Measurements from ENCODE around the gene RNU5B-1.
"Not testable (repeated sequence)": the region's sequence is repeated elsewhere in the genome, so short reads cannot be mapped to it uniquely, and the experiment has no call there.

RNU5B-1 gene

DNA sequence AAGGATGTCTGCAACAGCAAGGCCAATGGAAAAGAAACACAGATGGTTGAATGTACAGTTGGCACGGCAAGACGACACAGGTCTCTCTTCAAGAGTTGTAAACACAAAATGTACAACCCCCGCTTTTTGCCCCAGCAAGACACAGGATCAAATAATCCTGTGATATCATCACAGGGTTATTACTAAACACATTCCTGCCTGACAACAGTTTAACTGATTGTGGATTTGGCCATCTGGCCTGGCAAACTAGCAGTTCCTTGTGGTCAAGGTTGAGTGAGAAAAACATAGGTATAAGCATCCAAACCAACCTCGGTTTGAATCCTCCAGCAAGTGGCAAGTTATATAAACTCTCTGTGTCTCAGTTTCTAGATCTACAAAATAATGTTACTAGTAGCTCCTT is 41.2 kb upstream of the RNU5B-1 start:
- no peak for DNase-seq (ENCODE audit: low read depth)
- H3K4me3 ChIP-seq (ENCODE audit: low read depth, low read length), result no peak overlapping the region
- TF ChIP-seq, protein P1, sequence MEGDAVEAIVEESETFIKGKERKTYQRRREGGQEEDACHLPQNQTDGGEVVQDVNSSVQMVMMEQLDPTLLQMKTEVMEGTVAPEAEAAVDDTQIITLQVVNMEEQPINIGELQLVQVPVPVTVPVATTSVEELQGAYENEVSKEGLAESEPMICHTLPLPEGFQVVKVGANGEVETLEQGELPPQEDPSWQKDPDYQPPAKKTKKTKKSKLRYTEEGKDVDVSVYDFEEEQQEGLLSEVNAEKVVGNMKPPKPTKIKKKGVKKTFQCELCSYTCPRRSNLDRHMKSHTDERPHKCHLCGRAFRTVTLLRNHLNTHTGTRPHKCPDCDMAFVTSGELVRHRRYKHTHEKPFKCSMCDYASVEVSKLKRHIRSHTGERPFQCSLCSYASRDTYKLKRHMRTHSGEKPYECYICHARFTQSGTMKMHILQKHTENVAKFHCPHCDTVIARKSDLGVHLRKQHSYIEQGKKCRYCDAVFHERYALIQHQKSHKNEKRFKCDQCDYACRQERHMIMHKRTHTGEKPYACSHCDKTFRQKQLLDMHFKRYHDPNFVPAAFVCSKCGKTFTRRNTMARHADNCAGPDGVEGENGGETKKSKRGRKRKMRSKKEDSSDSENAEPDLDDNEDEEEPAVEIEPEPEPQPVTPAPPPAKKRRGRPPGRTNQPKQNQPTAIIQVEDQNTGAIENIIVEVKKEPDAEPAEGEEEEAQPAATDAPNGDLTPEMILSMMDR (IDR thresholded peaks at IDR 0.05; ENCODE audit: control insufficient read depth, extremely low read depth, insufficient read depth), result no peak

DNA sequence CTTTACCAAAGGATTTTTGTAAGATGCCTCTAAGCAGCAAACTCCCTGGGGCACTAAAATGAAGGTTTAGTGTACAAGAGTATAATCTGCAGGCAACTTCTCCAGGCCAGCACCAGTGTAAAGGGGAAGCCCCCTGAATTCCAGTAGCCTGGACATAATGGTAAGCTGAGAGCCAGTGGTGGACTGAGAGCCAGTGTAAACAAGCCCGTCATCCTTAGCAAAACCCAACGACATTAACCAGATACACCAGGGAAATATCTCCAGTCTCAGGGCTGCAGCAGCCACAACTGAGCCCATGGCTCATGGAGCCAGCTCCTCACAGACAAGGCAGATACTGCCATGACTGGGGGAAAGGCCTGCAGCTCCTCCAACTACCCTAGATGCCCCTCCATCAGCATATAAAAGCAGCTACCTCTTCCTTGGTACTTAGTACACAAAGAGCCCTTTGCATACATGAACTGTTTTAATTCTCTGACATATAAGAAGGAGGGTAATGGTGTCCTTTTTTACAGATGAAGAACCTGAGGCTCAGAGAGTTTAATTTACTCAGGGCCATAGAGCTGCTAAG is 39.5 kb upstream of the RNU5B-1 start:
- TF ChIP-seq, protein P1 (IDR thresholded peaks at IDR 0.05; ENCODE audit: control insufficient read depth, extremely low read depth, insufficient read depth), result no peak
- DNase-seq (ENCODE audit: low read depth), result no peak
- H3K4me3 ChIP-seq (ENCODE audit: low read depth, low read length), result no peak overlapping the region

DNA sequence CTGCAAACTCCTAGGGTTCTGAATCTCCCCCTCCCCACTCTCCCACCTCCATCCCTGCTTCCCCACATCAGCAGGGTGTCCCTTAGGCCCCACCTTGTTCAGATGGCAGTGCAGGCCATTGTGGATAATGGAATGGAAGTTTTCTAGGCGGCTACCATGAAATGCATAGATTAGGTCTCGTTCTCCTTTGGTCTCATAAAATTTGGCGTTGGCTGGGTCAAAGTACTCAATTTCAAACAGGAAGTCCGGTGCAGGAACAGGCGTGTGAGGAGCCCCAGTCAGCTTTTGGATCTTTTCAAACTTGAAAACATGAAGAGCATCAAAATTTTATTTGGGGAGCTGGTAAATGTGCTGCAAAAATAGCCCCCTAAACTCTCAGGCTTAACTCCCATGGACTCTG is 38.0 kb upstream of the RNU5B-1 start:
- TF ChIP-seq, protein P1 (IDR thresholded peaks at IDR 0.05; ENCODE audit: control insufficient read depth, extremely low read depth, insufficient read depth), result no peak
- H3K4me3 ChIP-seq (ENCODE audit: low read depth, low read length), result no peak overlapping the region
- no peak for DNase-seq (ENCODE audit: low read depth)

DNA sequence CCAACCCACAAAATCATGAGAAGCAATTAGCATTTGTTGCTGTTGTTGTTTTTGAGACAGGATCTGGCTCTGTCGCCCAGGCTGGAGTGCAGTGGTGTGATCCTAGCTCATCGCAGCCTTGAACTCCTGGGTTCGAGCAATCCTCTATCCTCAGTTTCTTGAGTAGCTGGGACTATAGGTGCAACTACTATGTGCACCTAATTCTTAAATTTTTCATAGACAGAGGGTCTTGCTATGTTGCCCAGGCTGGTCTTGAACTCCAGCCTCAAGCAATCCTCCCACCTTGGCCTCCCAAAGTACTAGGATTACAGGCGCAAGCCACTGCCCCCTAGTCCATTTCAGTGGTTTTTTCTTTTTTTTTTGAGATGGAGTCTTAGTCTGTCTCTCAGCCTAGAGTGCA is 36.1 kb upstream of the RNU5B-1 start:
- no peak overlapping the region for H3K4me3 ChIP-seq (ENCODE audit: low read depth, low read length)
- no peak for DNase-seq (ENCODE audit: low read depth)
- TF ChIP-seq, protein P1 (IDR thresholded peaks at IDR 0.05; ENCODE audit: control insufficient read depth, extremely low read depth, insufficient read depth), result no peak

DNA sequence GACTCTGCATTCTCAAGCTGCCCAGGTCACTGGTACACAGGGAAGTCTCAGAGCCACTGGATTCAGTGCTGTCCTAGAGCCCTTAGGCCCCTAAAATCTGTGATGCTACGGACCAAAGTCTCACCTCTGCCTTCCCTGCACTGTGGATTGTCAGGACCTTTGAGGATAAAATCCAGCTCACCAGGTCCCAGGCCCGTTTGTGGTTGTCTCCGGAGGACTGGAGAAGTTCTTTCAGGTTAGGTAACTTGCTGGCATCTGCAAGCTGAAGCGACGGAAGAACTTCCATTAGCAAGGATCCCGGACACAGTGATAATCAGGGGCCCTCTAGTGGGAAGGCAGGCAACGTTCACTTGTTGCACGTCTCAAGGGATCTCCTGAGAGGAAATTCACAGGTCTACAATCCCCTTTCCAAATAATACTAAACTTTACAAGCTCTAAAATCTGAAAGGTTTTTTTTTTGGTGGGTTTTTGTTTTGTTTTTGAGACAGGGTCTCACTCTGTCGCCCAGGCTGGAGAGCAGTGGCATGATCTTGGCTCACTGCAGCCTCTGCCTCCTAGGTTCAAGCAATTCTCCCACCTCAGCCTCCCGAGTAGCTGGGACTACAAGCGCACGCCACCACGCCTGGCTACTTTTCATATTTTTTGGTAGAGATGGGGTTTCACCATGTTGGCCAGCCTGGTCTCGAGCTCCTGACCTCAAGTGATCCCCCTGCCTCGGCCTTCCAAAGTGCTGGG is 33.5 kb upstream of the RNU5B-1 start:
- H3K4me3 ChIP-seq (ENCODE audit: low read depth, low read length); DNase-seq (ENCODE audit: low read depth): not testable (repeated sequence)
- TF ChIP-seq, protein P1 (IDR thresholded peaks at IDR 0.05; ENCODE audit: control insufficient read depth, extremely low read depth, insufficient read depth), result peak; percentile 95

DNA sequence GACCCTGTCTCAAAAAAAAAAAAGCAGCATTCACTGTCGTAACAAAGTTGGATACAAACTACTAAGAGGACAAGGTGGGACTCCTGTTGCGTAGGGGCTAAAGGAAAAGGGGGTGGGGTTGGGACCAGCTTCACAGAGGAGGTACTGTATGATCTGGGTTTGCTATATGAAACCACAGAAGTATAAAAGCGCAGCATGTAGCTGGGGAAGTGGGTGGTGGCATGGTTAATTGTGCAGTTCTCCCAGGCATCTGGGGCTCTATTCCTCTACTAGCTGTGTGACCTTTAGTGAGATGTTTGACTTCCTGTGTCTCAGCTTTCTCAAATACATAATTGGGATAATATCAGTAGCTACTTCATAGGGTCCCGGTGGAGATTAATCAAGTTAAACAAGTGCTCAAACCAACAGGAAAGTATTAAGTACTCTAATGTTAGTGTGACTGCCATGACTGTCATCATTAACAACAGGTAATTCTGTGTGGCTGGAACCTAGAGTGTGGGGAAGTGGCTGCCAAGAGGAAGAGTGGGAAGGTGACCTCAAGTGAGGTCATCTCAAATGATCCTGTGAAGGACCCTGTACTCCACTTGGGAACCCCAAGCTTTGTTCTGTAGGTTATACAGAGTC is 29.3 kb upstream of the RNU5B-1 start:
- TF ChIP-seq, protein P1 (IDR thresholded peaks at IDR 0.05; ENCODE audit: control insufficient read depth, extremely low read depth, insufficient read depth), result no peak
- DNase-seq (ENCODE audit: low read depth), result no peak
- H3K4me3 ChIP-seq (ENCODE audit: low read depth, low read length), result no peak overlapping the region

Data from LNCaP clone FGC (cell line).